Activated CD4-positive, alpha-beta T cell treated with anti-CD3 and anti-CD28 coated beads, Interleukin-2, amount 50 U/mL, for 1 hour (primary cell): ENCODE results near the gene TRERF1.

Experiments used
- DNase-seq: peaks from one replicate; pipeline ENCODE4 v3.0.0-alpha.2; 2020

The TRERF1 gene

GRCh38 chr6:42366011-42366705, 85.6 kb downstream of the TRERF1 start:
- no peak for DNase-seq

GRCh38 chr6:42365021-42365420, 86.7 kb downstream of the TRERF1 start:
- DNase-seq: no peak

- DNase-seq: no peak
These were observed 87.5 kb downstream of the TRERF1 start for GRCh38 chr6:42363926-42364849.

- no peak for DNase-seq
These were observed 90.7 kb downstream of the TRERF1 start for GRCh38 chr6:42361036-42361435.

GRCh38 chr6:42359021-42359420, 92.7 kb downstream of the TRERF1 start:
- no peak for DNase-seq

- no peak for DNase-seq
These were observed 96.3 kb downstream of the TRERF1 start for GRCh38 chr6:42355416-42355815.

GRCh38 chr6:42354702-42355101, 97.0 kb downstream of the TRERF1 start:
- no peak for DNase-seq

- DNase-seq: no peak
These were observed 98.7 kb downstream of the TRERF1 start for GRCh38 chr6:42352856-42353564.

GRCh38 chr6:42350911-42351310, 100.8 kb downstream of the TRERF1 start:
- DNase-seq: no peak

- no peak for DNase-seq
These were observed 101.8 kb downstream of the TRERF1 start for GRCh38 chr6:42349753-42350511.

GRCh38 chr6:42347456-42347855, 104.3 kb downstream of the TRERF1 start:
- no peak for DNase-seq

- no peak for DNase-seq
These were observed 105.9 kb downstream of the TRERF1 start for GRCh38 chr6:42345696-42346416.

- no peak for DNase-seq
These were observed 107.0 kb downstream of the TRERF1 start for GRCh38 chr6:42344756-42345155.

- DNase-seq: no peak
These were observed 109.8 kb downstream of the TRERF1 start for GRCh38 chr6:42341771-42342553.

- DNase-seq: no peak
These were observed 110.5 kb downstream of the TRERF1 start for GRCh38 chr6:42341221-42341620.

GRCh38 chr6:42340511-42340910, 111.2 kb downstream of the TRERF1 start:
- DNase-seq: no peak

GRCh38 chr6:42339991-42340401, 111.7 kb downstream of the TRERF1 start:
- no peak for DNase-seq

GRCh38 chr6:42338744-42339222, 112.9 kb downstream of the TRERF1 start:
- DNase-seq: no peak

GRCh38 chr6:42337985-42338743, 113.6 kb downstream of the TRERF1 start:
- no peak for DNase-seq

GRCh38 chr6:42336431-42336830, 115.3 kb downstream of the TRERF1 start:
- DNase-seq: no peak
